MM.1S (cell line): ENCODE measurements around the gene EMC8.

ENCODE experiments used
- DNase-seq: peaks from one replicate; pipeline ENCODE4 v3.0.0-alpha.2; 2015
- H2AFZ ChIP-seq: fragments of 300-600 bp; sonication (generic); 2 replicates; pipeline ENCODE4 v1.6.0; 2016; ENCODE audit warnings: antibody characterized with exemption, low read length
- H3F3A ChIP-seq: fragments of 300-600 bp; sonication (generic); 2 replicates; pipeline ENCODE4 v1.6.1; 2016; ENCODE audit warnings: mild to moderate bottlenecking, antibody characterized with exemption, low read length, moderate library complexity, mixed read lengths; ENCODE audit not compliant: insufficient read depth
- H3K27ac ChIP-seq: fragments of 300-600 bp; sonication (generic); 2 replicates; pipeline ENCODE4 v1.5.1; 2016; ENCODE audit warnings: mild to moderate bottlenecking, low read length
- H3K27me3 ChIP-seq: fragments of 300-600 bp; sonication (generic); replicated peaks from 2 replicates; pipeline ENCODE4 v1.6.0; 2016; ENCODE audit warnings: low read length; ENCODE audit not compliant: insufficient read depth
- H3K36me3 ChIP-seq: fragments of 300-600 bp; sonication (generic); replicated peaks from 2 replicates; pipeline ENCODE4 v1.6.1; 2016; ENCODE audit warnings: mild to moderate bottlenecking, low read length, mixed read lengths; ENCODE audit not compliant: insufficient read depth
- H3K4me1 ChIP-seq: fragments of 300-600 bp; sonication (generic); 2 replicates; pipeline ENCODE4 v1.6.1; 2016; ENCODE audit warnings: low read length, mixed read lengths
- H3K4me2 ChIP-seq: fragments of 300-600 bp; sonication (generic); 2 replicates; pipeline ENCODE4 v1.6.0; 2016; ENCODE audit warnings: low read depth, low read length
- H3K4me3 ChIP-seq: fragments of 300-600 bp; sonication (generic); 2 replicates; pipeline ENCODE4 v1.5.1; 2016; ENCODE audit warnings: low read length, mixed read lengths
- H3K79me2 ChIP-seq: fragments of 300-600 bp; sonication (generic); 2 replicates; pipeline ENCODE4 v1.6.1; 2016; ENCODE audit warnings: mixed run types, low read length, mixed read lengths
- H3K9ac ChIP-seq: fragments of 300-600 bp; sonication (generic); 2 replicates; pipeline ENCODE4 v1.6.1; 2016; ENCODE audit warnings: low read length, mixed read lengths
- H3K9me2 ChIP-seq: fragments of 300-600 bp; sonication (generic); replicated peaks from 2 replicates; pipeline ENCODE4 v1.6.1; 2016; ENCODE audit warnings: mild to moderate bottlenecking, low read length, mixed read lengths; ENCODE audit not compliant: insufficient read depth
- H3K9me3 ChIP-seq: fragments of 300-600 bp; sonication (generic); replicated peaks from 2 replicates; pipeline ENCODE4 v1.6.1; 2016; ENCODE audit warnings: mild to moderate bottlenecking, low read length, mixed read lengths; ENCODE audit not compliant: insufficient read depth
- H4K20me1 ChIP-seq: fragments of 300-600 bp; sonication (generic); 2 replicates; pipeline ENCODE4 v1.6.1; 2016; ENCODE audit warnings: mild to moderate bottlenecking, low read length, moderate library complexity, mixed read lengths; ENCODE audit not compliant: insufficient read depth
- EZH2 ChIP-seq: fragments of 300-600 bp; sonication (generic); optimal IDR thresholded peaks from 2 replicates; pipeline ENCODE3; 2017; ENCODE audit warnings: low read depth, mild to moderate bottlenecking, antibody characterized with exemption, low read length, mixed read lengths
- EZH2phosphoT487 ChIP-seq: fragments of 300-600 bp; sonication (generic); IDR thresholded peaks from 2 replicates; pipeline ENCODE4 v1.6.1; 2018; ENCODE audit warnings: antibody characterized with exemption, low read length
- TF ChIP-seq, protein P1 (sequence below): fragments of 300-600 bp; sonication (generic); IDR thresholded peaks from 2 replicates; pipeline ENCODE4 v1.5.1; 2016; ENCODE audit warnings: antibody characterized with exemption, low read length, mixed read lengths

The EMC8 gene

DNA sequence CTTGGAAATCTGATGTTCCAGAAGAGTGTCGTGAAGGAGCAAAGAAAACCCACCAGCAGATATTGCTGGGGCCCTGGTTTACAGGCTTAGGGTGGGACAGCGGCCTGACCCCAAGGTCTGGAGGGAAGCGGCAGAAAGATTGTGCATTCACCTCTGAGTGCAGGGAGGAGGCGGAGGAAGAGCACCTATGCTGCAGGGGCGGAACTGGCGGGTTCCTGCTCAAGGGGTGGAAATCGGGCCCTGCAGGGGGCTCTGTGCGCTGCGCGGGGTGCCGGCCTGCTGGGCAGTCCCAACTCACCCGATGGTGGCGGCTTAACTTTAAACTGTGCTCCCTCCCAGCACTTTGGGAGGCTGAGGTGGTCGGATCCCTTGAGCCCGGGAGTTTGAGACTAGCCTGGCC, 47.7 kb upstream of the EMC8 start:
- no peaks in the 10 kb centered on the region for H3F3A ChIP-seq
- H3K9me3 ChIP-seq: no peaks in the 10 kb centered on the region
- no peak overlapping the region for H3K4me2 ChIP-seq
- H3K79me2 ChIP-seq: no peaks in the 10 kb centered on the region
- H3K4me3 ChIP-seq: no peak overlapping the region
- H3K4me1 ChIP-seq: no peaks in the 10 kb centered on the region
- H3K27me3 ChIP-seq: peaks cover 88% of the 10 kb centered on the region
- H3K9ac ChIP-seq: no peak overlapping the region
- H2AFZ ChIP-seq: no peak overlapping the region
- H4K20me1 ChIP-seq: no peaks in the 10 kb centered on the region
- H3K36me3 ChIP-seq: no peaks in the 10 kb centered on the region
- TF ChIP-seq EZH2phosphoT487: no peak
- TF ChIP-seq EZH2: no peak
- TF ChIP-seq, protein P1, sequence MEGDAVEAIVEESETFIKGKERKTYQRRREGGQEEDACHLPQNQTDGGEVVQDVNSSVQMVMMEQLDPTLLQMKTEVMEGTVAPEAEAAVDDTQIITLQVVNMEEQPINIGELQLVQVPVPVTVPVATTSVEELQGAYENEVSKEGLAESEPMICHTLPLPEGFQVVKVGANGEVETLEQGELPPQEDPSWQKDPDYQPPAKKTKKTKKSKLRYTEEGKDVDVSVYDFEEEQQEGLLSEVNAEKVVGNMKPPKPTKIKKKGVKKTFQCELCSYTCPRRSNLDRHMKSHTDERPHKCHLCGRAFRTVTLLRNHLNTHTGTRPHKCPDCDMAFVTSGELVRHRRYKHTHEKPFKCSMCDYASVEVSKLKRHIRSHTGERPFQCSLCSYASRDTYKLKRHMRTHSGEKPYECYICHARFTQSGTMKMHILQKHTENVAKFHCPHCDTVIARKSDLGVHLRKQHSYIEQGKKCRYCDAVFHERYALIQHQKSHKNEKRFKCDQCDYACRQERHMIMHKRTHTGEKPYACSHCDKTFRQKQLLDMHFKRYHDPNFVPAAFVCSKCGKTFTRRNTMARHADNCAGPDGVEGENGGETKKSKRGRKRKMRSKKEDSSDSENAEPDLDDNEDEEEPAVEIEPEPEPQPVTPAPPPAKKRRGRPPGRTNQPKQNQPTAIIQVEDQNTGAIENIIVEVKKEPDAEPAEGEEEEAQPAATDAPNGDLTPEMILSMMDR: no peak
- DNase-seq: no peak
- H3K27ac ChIP-seq: no peak overlapping the region
- no peaks in the 10 kb centered on the region for H3K9me2 ChIP-seq

DNA sequence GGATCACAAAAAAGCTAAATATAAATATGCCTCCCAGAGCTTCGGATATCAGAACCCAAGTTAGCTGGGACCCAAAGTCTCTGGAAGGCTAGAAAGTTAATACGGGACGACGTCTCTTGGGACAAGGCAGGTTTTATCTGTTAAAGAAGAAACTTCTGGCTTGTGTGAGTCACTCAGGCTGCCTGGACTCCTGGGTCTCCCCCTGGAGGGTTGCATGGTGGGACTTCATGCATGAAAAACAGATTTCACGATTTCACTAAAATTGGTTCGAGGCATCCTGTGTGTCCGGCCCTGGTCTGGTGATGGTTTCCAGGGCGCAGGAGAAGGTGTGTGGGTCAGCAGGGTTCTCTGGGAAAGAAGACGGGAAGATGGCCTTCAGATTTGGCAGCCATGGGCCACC, 47.1 kb upstream of the EMC8 start:
- H3K27me3 ChIP-seq: peaks cover 87% of the 10 kb centered on the region
- H3K27ac ChIP-seq: no peak overlapping the region
- no peaks in the 10 kb centered on the region for H3K9me3 ChIP-seq
- no peak for DNase-seq
- no peak overlapping the region for H2AFZ ChIP-seq
- no peak overlapping the region for H3K9ac ChIP-seq
- no peak overlapping the region for H3K4me3 ChIP-seq
- H4K20me1 ChIP-seq: no peaks in the 10 kb centered on the region
- no peaks in the 10 kb centered on the region for H3K4me1 ChIP-seq
- no peaks in the 10 kb centered on the region for H3K9me2 ChIP-seq
- no peaks in the 10 kb centered on the region for H3K79me2 ChIP-seq
- no peak overlapping the region for H3K4me2 ChIP-seq
- no peaks in the 10 kb centered on the region for H3F3A ChIP-seq
- H3K36me3 ChIP-seq: no peaks in the 10 kb centered on the region
- TF ChIP-seq EZH2phosphoT487 (no peak), EZH2 (no peak)
- TF ChIP-seq, protein P1: no peak

DNA sequence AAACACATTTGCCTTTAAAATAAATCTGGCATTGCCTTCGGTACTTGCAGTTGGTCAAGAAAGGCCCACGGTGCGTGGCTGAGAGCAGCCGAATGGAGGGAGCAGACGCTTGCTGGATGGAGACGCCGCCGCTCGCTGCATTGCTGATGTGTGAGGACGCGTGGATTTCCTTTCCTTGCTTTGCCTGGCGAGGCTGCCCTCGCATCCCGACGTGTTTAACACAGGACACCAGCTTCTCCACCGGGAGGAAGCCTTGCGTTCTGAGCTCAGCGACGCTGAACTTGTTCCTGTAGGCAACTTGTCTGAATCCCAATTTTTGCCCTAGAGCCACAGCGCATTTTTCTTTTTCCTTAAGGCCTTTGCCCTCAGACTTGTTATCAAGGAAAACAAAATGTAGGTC, 45.9 kb upstream of the EMC8 start:
- Histone ChIP-seq H3F3A (no peaks in the 10 kb centered on the region), H3K9me3 (no peaks in the 10 kb centered on the region), H3K9me2 (no peaks in the 10 kb centered on the region), H3K36me3 (no peaks in the 10 kb centered on the region), H3K4me3 (no peak overlapping the region), H3K27me3 (peaks cover 87% of the 10 kb centered on the region), H2AFZ (no peak overlapping the region), H3K4me1 (no peaks in the 10 kb centered on the region), H3K27ac (no peak overlapping the region), H3K9ac (no peak overlapping the region), H4K20me1 (no peaks in the 10 kb centered on the region), H3K79me2 (no peaks in the 10 kb centered on the region), H3K4me2 (no peak overlapping the region)
- TF ChIP-seq EZH2 (no peak), EZH2phosphoT487 (no peak)
- TF ChIP-seq, protein P1: no peak
- DNase-seq: no peak
